Panc1 (cell line): ENCODE data around the gene MACROD2. TPM values are rescaled to one million over a fixed set of nuclear protein-coding genes. Genes with fewer than 3 reads are reported as not detected.

Experiments used
- ATAC-seq: fragments of 200-7000 bp; cut with Tn5 transposase; 2 replicates; pipeline ENCODE4 v1.9.1; 2020; ENCODE audit warnings: mild to moderate bottlenecking, moderate library complexity
- BruUV-seq: library from RNA; stranded (reverse); fragments of 400-500 nt; replicated peaks from 2 replicates; lab custom pipeline; 2021; lab: Mats Ljungman, UMichigan
- CTCF ChIA-PET: fragments of 300-600 bp; sonication (Branson Sonifier 250); formaldehyde crosslinking; loops from one replicate; lab custom pipeline; 2022; ENCODE audit warnings: antibody characterized with exemption; lab: Charles Lee
- POLR2A ChIA-PET: fragments of 300-600 bp; sonication (Branson Sonifier 250); formaldehyde crosslinking; loops from one replicate; lab custom pipeline; 2022; ENCODE audit warnings: antibody characterized with exemption; lab: Charles Lee
- DNase-seq: peaks from one replicate; pipeline ENCODE4 v3.0.0-alpha.2; 2010; ENCODE audit warnings: low read depth, low spot score
- H3K27ac ChIP-seq: 2 replicates; pipeline ENCODE4 v1.5.1; 2011; ENCODE audit warnings: mild to moderate bottlenecking, low read length, inconsistent platforms
- H3K27me3 ChIP-seq: fragments of 200-500 bp; sonication (Bioruptor generic); 2 replicates; pipeline ENCODE4 v1.6.0; 2014; ENCODE audit warnings: low read length, inconsistent platforms; ENCODE audit not compliant: control insufficient read depth, insufficient read depth
- H3K36me3 ChIP-seq: fragments of 200-500 bp; sonication (Bioruptor generic); 2 replicates; pipeline ENCODE4 v1.5.1; 2014; ENCODE audit warnings: inconsistent platforms, mild to moderate bottlenecking, low read length, moderate library complexity; ENCODE audit not compliant: control insufficient read depth, insufficient read depth
- H3K4me1 ChIP-seq: 2 replicates; pipeline ENCODE4 v1.5.1; 2011; ENCODE audit warnings: inconsistent platforms, mild to moderate bottlenecking, low read length, moderate library complexity; ENCODE audit not compliant: control insufficient read depth, insufficient read depth
- H3K4me3 ChIP-seq, 2 experiments: 2 replicates each; pipeline ENCODE4 v1.5.1; 2011 to 2012; ENCODE audit warnings: low read depth in 2 of 2, low read length in 2 of 2, mild to moderate bottlenecking in 2 of 2, inconsistent platforms in 1 of 2, moderate library complexity in 1 of 2
- H3K9me3 ChIP-seq: fragments of 200-500 bp; sonication (Bioruptor generic); 2 replicates; pipeline ENCODE4 v1.5.1; 2014; ENCODE audit warnings: low read depth, mild to moderate bottlenecking, inconsistent platforms, low read length, moderate library complexity; ENCODE audit not compliant: control insufficient read depth, insufficient read depth
- CTCF ChIP-seq: fragments of 450-650 bp; IDR thresholded peaks from 2 replicates; pipeline ENCODE4 v1.5.1; 2017; ENCODE audit warnings: mild to moderate bottlenecking
- POLR2AphosphoS5 ChIP-seq: IDR thresholded peaks from 2 replicates; pipeline ENCODE4 v1.6.1; 2012; ENCODE audit warnings: mild to moderate bottlenecking, low read depth, low read length, moderate library complexity
- REST ChIP-seq, 2 experiments: IDR thresholded peaks; 2 replicates each; pipeline ENCODE4 v1.6.1; 2011 to 2012; ENCODE audit warnings: low read depth in 2 of 2, control low read depth in 1 of 2, low read length in 1 of 2, mild to moderate bottlenecking in 1 of 2, moderate library complexity in 1 of 2; ENCODE audit not compliant: insufficient read depth in 1 of 2
- SIN3A ChIP-seq: IDR thresholded peaks from 2 replicates; pipeline ENCODE4 v1.6.1; 2012; ENCODE audit warnings: low read depth, mild to moderate bottlenecking, low read length, moderate library complexity, borderline replicate concordance; ENCODE audit not compliant: insufficient read depth
- TCF7L2 ChIP-seq: IDR thresholded peaks from 2 replicates; pipeline ENCODE4 v1.6.1; 2011; ENCODE audit warnings: mild to moderate bottlenecking, low read depth, low read length, inconsistent platforms
- in situ Hi-C: cut with HindIII; loops from 2 replicates; pipeline ENCODE4 v1.10.0; 2016; ENCODE audit warnings: low sequenced_read_pairs, low pct_unique_long_range_greater_than_20kb
- intact Hi-C: fragments of 100-400 bp; cut with micrococcal nuclease; formaldehyde crosslinking; loops from one replicate; pipeline ENCODE4 v1.10.0; 2022; ENCODE audit not compliant: unreplicated experiment
- total RNA-seq: library from RNA; stranded (reverse); gene quantifications from one replicate; pipeline ENCODE4 v1.2.1, GENCODE V29; 2021; ENCODE audit not compliant: unreplicated experiment

Gene MACROD2
- total RNA-seq, 1 experiment from 2014 or later: 1.2 TPM

- ChIA-PET POLR2A (no interaction called here), CTCF (no interaction called here)
- no peak for ATAC-seq
- peak; percentile 8 for DNase-seq
- Histone ChIP-seq H3K36me3 (no peaks in the 10 kb centered on the region), H3K9me3 (no peaks in the 10 kb centered on the region), H3K4me3 (no peak overlapping the region), H3K4me1 (no peaks in the 10 kb centered on the region), H3K27ac (no peak overlapping the region), H3K27me3 (no peaks in the 10 kb centered on the region)
- in situ Hi-C loops: no loop called here
- peak; percentile 23; the same call in 1 of the 2 replicates for TF ChIP-seq CTCF
- no peak for TF ChIP-seq REST (IDR thresholded peaks at IDR 0.05; ENCODE audit: insufficient read depth in 1 of 2, low read depth in 2 of 2, low read length in 1 of 2)
- TF ChIP-seq POLR2AphosphoS5: no peak
- no peak for TF ChIP-seq SIN3A
- TF ChIP-seq TCF7L2: no peak
- intact Hi-C loops: no loop called here
- BruUV-seq: no TSS peak
These were observed 1241.5 kb downstream of the MACROD2 start for GRCh38 chr20:15236812-15237211.

- TF ChIP-seq TCF7L2 (no peak), SIN3A (no peak), POLR2AphosphoS5 (no peak), CTCF (no peak), REST (IDR thresholded peaks at IDR 0.05; ENCODE audit: insufficient read depth in 1 of 2, low read depth in 2 of 2, low read length in 1 of 2) (no peak)
- ChIA-PET POLR2A (no interaction called here), CTCF (no interaction called here)
- DNase-seq (no peak), ATAC-seq (no peak)
- no TSS peak for BruUV-seq
- in situ Hi-C loops (no loop called here), intact Hi-C loops (no loop called here)
- Histone ChIP-seq H3K4me3 (no peak overlapping the region), H3K36me3 (no peaks in the 10 kb centered on the region), H3K27me3 (no peaks in the 10 kb centered on the region), H3K9me3 (no peaks in the 10 kb centered on the region), H3K27ac (no peak overlapping the region), H3K4me1 (no peaks in the 10 kb centered on the region)
These were observed 1244.4 kb downstream of the MACROD2 start for GRCh38 chr20:15239542-15240206.
